HG02870 (cell line): ENCODE results near the gene RASL10B.

Source experiments
- ATAC-seq: cut with Tn5 transposase; IDR thresholded peaks from one replicate; pipeline ENCODE4 v1.9.1; 2021; ENCODE audit warnings: mild to moderate bottlenecking, moderate library complexity; ENCODE audit not compliant: unreplicated experiment

RASL10B gene

DNA sequence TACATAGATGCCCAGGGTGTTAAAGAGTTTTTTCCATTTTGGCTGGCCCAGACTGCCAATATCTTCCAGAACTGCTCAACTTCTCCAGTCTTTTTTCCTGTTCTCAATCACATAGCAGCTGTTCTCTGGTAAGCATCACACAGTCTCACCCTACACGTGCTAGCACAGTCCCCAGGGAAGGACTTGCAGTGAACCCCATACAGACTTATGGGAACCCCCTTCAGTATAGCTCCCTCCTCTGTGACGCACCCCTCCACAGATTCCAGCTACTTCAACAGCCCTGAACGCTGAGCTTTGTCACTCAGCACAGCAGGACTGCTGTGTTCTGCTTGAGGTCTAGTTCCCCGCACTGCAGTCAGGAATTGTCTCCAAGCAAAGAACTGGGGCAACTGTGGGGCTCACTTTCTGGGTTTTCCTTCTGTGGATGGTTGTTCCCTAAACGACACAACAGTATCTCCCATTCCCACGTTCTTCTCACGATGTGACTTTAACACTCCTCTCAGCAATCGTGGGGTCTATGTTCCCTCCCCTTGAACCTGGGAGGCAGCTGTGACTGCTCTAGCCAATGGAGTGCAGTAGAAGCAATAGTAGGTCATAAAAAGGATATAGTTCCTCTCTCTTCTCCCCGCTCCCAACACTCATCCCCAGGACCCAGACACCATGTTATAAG, 60.4 kb downstream of the RASL10B start:
- no peak for ATAC-seq
